Measurements from ENCODE around the gene TNFAIP6.

The TNFAIP6 gene

GRCh38 chr2:151347906-151348305 lies 9.5 kb upstream of the TNFAIP6 start:
- CTCF ChIA-PET: no interaction called here
- no peak for TF ChIP-seq ZSCAN5A (tag by site-specific recombination; IDR thresholded peaks at IDR 0.05)
- TF ChIP-seq ZNF335 (tag by site-specific recombination; conservative IDR thresholded peaks at IDR 0.05): no peak
- no peak for TF ChIP-seq ZNF558 (tag by site-specific recombination; IDR thresholded peaks at IDR 0.05)
- TF ChIP-seq, protein P1, sequence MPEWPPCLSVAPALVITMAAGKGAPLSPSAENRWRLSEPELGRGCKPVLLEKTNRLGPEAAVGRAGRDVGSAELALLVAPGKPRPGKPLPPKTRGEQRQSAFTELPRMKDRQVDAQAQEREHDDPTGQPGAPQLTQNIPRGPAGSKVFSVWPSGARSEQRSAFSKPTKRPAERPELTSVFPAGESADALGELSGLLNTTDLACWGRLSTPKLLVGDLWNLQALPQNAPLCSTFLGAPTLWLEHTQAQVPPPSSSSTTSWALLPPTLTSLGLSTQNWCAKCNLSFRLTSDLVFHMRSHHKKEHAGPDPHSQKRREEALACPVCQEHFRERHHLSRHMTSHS (tag by site-specific recombination; IDR thresholded peaks at IDR 0.05): no peak
- no peak for TF ChIP-seq ZBTB17 (tag by site-specific recombination; IDR thresholded peaks at IDR 0.05)
- TF ChIP-seq ELK4 (IDR thresholded peaks at IDR 0.05; ENCODE audit: borderline replicate concordance, low read depth, low read length): no peak
- TF ChIP-seq EGR2 (tag by site-specific recombination; IDR thresholded peaks at IDR 0.05; ENCODE audit: low read depth): no peak
- TF ChIP-seq ZNF155 (tag by site-specific recombination; IDR thresholded peaks at IDR 0.05): no peak
- TF ChIP-seq ZNF585B (tag by site-specific recombination; IDR thresholded peaks at IDR 0.05): no peak
- TF ChIP-seq, protein P2, sequence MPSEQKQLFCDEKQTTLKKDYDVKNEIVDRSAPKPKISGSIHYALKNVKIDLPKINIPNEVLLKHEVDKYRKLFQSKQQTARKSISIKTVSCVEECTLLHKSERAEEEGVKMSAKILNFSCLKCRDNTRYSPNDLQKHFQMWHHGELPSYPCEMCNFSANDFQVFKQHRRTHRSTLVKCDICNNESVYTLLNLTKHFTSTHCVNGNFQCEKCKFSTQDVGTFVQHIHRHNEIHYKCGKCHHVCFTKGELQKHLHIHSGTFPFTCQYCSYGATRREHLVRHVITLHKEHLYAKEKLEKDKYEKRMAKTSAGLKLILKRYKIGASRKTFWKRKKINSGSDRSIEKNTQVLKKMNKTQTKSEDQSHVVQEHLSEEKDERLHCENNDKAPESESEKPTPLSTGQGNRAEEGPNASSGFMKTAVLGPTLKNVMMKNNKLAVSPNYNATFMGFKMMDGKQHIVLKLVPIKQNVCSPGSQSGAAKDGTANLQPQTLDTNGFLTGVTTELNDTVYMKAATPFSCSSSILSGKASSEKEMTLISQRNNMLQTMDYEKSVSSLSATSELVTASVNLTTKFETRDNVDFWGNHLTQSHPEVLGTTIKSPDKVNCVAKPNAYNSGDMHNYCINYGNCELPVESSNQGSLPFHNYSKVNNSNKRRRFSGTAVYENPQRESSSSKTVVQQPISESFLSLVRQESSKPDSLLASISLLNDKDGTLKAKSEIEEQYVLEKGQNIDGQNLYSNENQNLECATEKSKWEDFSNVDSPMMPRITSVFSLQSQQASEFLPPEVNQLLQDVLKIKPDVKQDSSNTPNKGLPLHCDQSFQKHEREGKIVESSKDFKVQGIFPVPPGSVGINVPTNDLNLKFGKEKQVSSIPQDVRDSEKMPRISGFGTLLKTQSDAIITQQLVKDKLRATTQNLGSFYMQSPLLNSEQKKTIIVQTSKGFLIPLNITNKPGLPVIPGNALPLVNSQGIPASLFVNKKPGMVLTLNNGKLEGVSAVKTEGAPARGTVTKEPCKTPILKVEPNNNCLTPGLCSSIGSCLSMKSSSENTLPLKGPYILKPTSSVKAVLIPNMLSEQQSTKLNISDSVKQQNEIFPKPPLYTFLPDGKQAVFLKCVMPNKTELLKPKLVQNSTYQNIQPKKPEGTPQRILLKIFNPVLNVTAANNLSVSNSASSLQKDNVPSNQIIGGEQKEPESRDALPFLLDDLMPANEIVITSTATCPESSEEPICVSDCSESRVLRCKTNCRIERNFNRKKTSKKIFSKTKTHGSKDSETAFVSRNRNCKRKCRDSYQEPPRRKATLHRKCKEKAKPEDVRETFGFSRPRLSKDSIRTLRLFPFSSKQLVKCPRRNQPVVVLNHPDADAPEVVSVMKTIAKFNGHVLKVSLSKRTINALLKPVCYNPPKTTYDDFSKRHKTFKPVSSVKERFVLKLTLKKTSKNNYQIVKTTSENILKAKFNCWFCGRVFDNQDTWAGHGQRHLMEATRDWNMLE (tag by site-specific recombination; conservative IDR thresholded peaks at IDR 0.05; ENCODE audit: low read depth): no peak
- TF ChIP-seq ZNF211 (tag by site-specific recombination; IDR thresholded peaks at IDR 0.05; ENCODE audit: low read depth): no peak
- no peak for TF ChIP-seq PRDM2 (tag by site-specific recombination; IDR thresholded peaks at IDR 0.05; ENCODE audit: borderline replicate concordance)
- TF ChIP-seq, protein P3, sequence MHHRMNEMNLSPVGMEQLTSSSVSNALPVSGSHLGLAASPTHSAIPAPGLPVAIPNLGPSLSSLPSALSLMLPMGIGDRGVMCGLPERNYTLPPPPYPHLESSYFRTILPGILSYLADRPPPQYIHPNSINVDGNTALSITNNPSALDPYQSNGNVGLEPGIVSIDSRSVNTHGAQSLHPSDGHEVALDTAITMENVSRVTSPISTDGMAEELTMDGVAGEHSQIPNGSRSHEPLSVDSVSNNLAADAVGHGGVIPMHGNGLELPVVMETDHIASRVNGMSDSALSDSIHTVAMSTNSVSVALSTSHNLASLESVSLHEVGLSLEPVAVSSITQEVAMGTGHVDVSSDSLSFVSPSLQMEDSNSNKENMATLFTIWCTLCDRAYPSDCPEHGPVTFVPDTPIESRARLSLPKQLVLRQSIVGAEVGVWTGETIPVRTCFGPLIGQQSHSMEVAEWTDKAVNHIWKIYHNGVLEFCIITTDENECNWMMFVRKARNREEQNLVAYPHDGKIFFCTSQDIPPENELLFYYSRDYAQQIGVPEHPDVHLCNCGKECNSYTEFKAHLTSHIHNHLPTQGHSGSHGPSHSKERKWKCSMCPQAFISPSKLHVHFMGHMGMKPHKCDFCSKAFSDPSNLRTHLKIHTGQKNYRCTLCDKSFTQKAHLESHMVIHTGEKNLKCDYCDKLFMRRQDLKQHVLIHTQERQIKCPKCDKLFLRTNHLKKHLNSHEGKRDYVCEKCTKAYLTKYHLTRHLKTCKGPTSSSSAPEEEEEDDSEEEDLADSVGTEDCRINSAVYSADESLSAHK (tag by site-specific recombination; IDR thresholded peaks at IDR 0.05): no peak
- no peak for TF ChIP-seq ZNF830 (tag by site-specific recombination; IDR thresholded peaks at IDR 0.05; ENCODE audit: low read depth)
- no peak for TF ChIP-seq ZNF654 (tag by site-specific recombination; IDR thresholded peaks at IDR 0.05; ENCODE audit: low read depth)

More at GRCh38 chr2:151347906-151348305, 9.5 kb upstream of the TNFAIP6 start:
- no peaks in the 10 kb centered on the region for H3K4me1 ChIP-seq (ENCODE audit: control insufficient read depth, insufficient read depth, low read length)
- H3K9me3 ChIP-seq (ENCODE audit: control insufficient read depth, insufficient read depth, low read depth, low read length): no peaks in the 10 kb centered on the region
- no peak overlapping the region for H3K27ac ChIP-seq (ENCODE audit: extremely low read depth, low read depth, low read length)
- POLR2A ChIA-PET: no interaction called here
- H3K4me3 ChIP-seq (ENCODE audit: low read depth, low read length): no peak overlapping the region
- no peaks in the 10 kb centered on the region for H3K36me3 ChIP-seq (ENCODE audit: control insufficient read depth in 2 of 2, insufficient read depth in 1 of 2, low read length in 2 of 2)
